OCI-LY1 (cell line): ENCODE results near the gene KLHL40.

Experiments used
- EZH2 ChIP-seq: fragments of 200-600 bp; sonication (generic), shearing (Covaris generic); IDR thresholded peaks from 2 replicates; pipeline ENCODE4 v1.8.0; 2017; ENCODE audit warnings: borderline replicate concordance, mixed run types, mild to moderate bottlenecking, antibody characterized with exemption, low read length, moderate library complexity, mixed read lengths
- TF ChIP-seq, protein P1 (sequence below): fragments of 200-600 bp; sonication (generic), shearing (Covaris generic); IDR thresholded peaks from 2 replicates; pipeline ENCODE4 v1.5.1; 2017; ENCODE audit warnings: mild to moderate bottlenecking, antibody characterized with exemption, low read length, moderate library complexity, mixed read lengths

DNA sequence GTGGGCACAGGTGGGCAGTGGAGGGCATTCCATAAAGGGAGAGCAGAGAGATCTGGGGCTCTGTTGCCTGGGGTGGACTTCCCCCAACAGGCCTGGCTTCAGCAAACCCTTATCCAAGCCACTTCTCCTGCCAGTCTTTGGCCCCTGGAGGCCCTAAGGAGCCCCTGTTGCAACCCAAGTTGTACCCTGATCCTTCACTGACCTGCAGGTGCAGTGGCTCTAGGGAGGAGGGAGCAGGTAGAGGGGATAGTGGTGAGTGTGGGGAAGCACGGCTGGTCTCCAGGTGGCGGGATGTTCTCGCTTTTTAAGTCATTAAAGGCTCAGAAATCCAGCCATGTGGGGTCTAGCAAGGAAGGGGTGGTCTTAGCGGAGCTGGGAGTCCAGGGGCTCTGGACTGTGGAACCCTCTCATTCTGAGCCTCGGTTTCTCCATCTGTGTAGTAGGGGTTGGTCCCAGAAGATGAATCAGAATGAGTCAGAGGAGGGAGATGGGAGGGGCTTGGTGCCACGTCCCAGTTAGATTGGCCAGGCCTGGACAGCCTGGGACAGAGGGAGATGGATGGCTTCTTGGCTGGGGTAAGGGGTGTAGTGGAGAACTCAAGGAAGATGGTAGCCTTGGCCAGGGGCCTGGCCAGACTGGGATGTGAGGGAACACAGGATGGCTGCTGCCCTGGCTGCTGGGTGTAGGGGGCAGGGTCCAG is 29.2 kb upstream of the KLHL40 start:
- TF ChIP-seq, protein P1, sequence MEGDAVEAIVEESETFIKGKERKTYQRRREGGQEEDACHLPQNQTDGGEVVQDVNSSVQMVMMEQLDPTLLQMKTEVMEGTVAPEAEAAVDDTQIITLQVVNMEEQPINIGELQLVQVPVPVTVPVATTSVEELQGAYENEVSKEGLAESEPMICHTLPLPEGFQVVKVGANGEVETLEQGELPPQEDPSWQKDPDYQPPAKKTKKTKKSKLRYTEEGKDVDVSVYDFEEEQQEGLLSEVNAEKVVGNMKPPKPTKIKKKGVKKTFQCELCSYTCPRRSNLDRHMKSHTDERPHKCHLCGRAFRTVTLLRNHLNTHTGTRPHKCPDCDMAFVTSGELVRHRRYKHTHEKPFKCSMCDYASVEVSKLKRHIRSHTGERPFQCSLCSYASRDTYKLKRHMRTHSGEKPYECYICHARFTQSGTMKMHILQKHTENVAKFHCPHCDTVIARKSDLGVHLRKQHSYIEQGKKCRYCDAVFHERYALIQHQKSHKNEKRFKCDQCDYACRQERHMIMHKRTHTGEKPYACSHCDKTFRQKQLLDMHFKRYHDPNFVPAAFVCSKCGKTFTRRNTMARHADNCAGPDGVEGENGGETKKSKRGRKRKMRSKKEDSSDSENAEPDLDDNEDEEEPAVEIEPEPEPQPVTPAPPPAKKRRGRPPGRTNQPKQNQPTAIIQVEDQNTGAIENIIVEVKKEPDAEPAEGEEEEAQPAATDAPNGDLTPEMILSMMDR = no peak
- no peak for TF ChIP-seq EZH2
